Skeletal muscle satellite cell (primary cell): ENCODE data around the gene SERBP1.
"Not testable (repeated sequence)": the region's sequence is repeated elsewhere in the genome, so short reads cannot be mapped to it uniquely, and the experiment has no call there.

Experiments used
- H3K27me3 ChIP-seq: 2 replicates; pipeline ENCODE4 v1.7.0; 2013; ENCODE audit warnings: low read length; ENCODE audit not compliant: control insufficient read depth, insufficient read depth
- H3K36me3 ChIP-seq: 2 replicates; pipeline ENCODE4 v1.7.0; 2013; ENCODE audit warnings: mild to moderate bottlenecking, control low read depth, low read length; ENCODE audit not compliant: insufficient read depth
- H3K4me1 ChIP-seq: 2 replicates; pipeline ENCODE4 v1.7.0; 2013; ENCODE audit warnings: low read length; ENCODE audit not compliant: control insufficient read depth, insufficient read depth
- H3K4me2 ChIP-seq: 2 replicates; pipeline ENCODE4 v1.7.0; 2013; ENCODE audit warnings: mild to moderate bottlenecking, low read length
- H3K4me3 ChIP-seq: 2 replicates; pipeline ENCODE4 v1.7.0; 2013; ENCODE audit warnings: low read length
- H3K9ac ChIP-seq: 2 replicates; pipeline ENCODE4 v1.7.0; 2013; ENCODE audit warnings: mild to moderate bottlenecking, low read depth, low read length, moderate library complexity
- H3K9me3 ChIP-seq: replicated peaks from 2 replicates; pipeline ENCODE4 v1.7.0; 2013; ENCODE audit warnings: mild to moderate bottlenecking, control low read depth, low read length

The SERBP1 gene

DNA sequence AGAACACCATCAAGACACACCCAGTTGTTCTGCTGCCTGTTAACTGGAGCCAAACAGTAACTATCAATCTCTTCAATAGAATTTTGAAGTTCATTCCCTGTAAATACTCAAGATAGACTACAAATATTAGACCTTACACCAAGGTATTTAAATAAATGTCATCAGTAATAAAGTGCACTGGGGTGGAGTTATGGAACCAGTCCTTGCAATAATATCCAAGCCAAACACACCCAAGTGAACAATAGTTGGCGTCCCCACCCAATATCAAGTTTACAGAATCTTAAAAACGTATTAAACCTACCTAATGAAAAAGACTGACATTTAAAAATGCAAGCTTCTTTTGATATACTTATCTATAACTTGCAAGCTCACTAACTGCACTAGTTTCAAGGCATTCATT, 2.7 kb downstream of the SERBP1 start:
- no peaks in the 10 kb centered on the region for H3K9me3 ChIP-seq
- H3K36me3 ChIP-seq: peaks cover 43% of the 10 kb centered on the region
- H3K4me2 ChIP-seq: peak overlapping the region; percentile 85
- H3K27me3 ChIP-seq: no peaks in the 10 kb centered on the region
- H3K9ac ChIP-seq: peak overlapping the region; percentile 96
- peak overlapping the region; percentile 91 for H3K4me3 ChIP-seq
- H3K4me1 ChIP-seq: peaks cover 11% of the 10 kb centered on the region

GRCh38 chr1:67420835-67421492, 9.2 kb downstream of the SERBP1 start:
- H3K4me3 ChIP-seq: no peak overlapping the region
- H3K4me2 ChIP-seq: no peak overlapping the region
- no peak overlapping the region for H3K9ac ChIP-seq
- no peaks in the 10 kb centered on the region for H3K27me3 ChIP-seq
- H3K36me3 ChIP-seq: peaks cover 92% of the 10 kb centered on the region
- peaks cover 1% of the 10 kb centered on the region for H3K4me1 ChIP-seq
- H3K9me3 ChIP-seq: no peaks in the 10 kb centered on the region

DNA sequence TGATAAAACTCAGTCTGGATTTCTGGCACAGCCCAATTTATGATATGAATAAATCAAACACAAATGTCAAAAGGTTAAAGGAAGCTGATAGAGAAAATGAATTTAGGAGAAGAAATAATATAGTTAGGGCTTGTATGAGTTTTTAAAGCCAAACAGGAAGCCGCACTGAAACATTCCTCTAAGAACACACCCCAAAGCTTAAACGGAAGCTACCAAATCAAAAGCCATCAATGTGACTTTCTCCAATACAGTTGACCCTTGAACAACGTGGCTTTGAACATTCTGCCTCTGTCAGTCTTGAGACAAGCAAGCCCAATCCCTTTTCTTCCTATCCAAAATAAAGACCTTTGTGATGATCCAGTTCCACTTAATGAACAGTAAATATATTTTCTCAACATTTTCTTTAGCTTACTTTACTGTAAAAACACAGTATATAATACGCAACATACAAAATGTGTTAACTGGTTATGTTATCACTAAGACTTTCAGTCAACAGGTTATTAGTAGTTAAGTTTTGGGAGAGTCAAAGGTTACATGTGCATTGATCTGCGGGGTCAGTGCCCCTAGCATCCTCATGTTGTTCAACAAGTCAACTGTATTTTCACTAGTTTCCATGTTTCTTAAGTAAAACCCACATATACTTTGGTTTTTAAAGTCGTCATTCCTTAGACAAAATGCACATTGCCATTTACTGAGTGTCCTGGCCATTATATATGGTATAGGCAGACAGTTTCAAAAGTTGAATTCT, 11.2 kb downstream of the SERBP1 start:
- no peak overlapping the region for H3K4me3 ChIP-seq
- H3K4me2 ChIP-seq: no peak overlapping the region
- H3K27me3 ChIP-seq: no peaks in the 10 kb centered on the region
- H3K9me3 ChIP-seq: no peaks in the 10 kb centered on the region
- H3K9ac ChIP-seq: no peak overlapping the region
- H3K4me1 ChIP-seq: no peaks in the 10 kb centered on the region
- peaks cover 93% of the 10 kb centered on the region for H3K36me3 ChIP-seq

DNA sequence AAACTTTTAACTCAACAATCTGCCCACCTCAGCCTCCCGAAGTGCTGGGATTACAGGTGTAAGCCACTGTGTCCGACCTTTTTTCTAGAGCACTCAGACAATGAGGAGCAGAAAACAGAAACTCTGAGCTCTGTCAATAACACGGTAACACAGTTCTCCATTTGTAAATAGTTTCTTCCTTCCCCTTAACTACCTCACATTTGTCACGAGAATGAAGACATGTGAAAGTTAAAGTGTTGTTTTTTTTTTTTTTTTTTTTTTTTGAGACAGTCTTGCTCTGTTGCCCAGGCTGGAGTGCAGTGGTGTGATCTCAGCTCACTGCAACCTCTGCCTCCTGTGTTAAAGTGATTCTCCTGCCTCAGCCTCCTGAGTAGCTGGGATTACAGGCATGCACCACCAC, 12.5 kb downstream of the SERBP1 start:
- H3K36me3 ChIP-seq: peaks cover 95% of the 10 kb centered on the region
- H3K9ac ChIP-seq, H3K4me3 ChIP-seq: not testable (repeated sequence)

DNA sequence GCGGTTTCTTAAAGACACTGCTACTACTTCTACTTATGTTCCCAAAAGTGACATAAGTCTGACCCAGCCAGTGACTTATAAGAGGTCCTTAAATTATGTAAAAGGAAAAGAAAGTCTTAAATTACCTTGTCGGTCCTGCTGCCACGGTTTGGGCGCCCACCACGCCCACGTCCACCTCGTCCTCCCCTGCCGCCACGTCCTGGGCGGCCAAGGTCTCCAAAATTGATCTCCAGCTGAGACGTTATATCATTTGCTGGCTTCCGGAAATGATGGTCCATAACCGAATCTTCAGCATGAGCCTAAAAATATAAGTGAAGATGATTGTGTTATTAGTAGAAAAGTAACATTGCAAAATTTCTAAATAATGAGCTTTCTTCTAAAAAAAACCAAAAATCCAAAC, 15.2 kb downstream of the SERBP1 start:
- H3K36me3 ChIP-seq: peaks cover 90% of the 10 kb centered on the region

More for the DNA sequence above, 12.5 kb downstream of the SERBP1 start:
- not testable (repeated sequence) for H3K4me2 ChIP-seq, H3K9me3 ChIP-seq, H3K27me3 ChIP-seq, H3K4me1 ChIP-seq

DNA sequence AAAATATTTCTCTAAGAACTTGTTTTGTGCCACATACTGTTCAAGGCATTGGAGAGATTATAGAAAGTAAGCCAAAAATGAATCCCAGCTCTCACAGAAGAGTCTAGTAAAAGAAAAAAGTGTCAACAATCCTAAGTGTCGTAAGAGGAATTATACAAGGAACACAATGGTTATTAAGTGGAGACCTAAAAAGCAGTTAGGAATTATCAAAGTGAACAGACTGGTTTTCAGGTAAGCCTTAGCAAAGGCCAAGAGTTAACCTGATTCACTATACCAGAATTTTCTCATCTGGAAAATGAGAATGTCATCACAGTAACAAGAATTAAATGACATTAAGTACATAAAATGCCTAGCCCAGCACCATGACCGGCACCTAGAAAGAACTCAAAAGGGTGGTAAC, 15.6 kb downstream of the SERBP1 start:
- Histone ChIP-seq H3K9ac (no peak overlapping the region), H3K9me3 (no peaks in the 10 kb centered on the region), H3K4me2 (no peak overlapping the region), H3K4me1 (no peaks in the 10 kb centered on the region), H3K36me3 (peaks cover 88% of the 10 kb centered on the region), H3K4me3 (no peak overlapping the region), H3K27me3 (no peaks in the 10 kb centered on the region)

More for the DNA sequence above, 15.2 kb downstream of the SERBP1 start:
- Histone ChIP-seq H3K9ac (no peak overlapping the region), H3K4me3 (no peak overlapping the region), H3K4me2 (no peak overlapping the region), H3K9me3 (no peaks in the 10 kb centered on the region), H3K4me1 (no peaks in the 10 kb centered on the region), H3K27me3 (no peaks in the 10 kb centered on the region)

GRCh38 chr1:67413101-67413500, 17.1 kb downstream of the SERBP1 start:
- H3K9ac ChIP-seq, H3K27me3 ChIP-seq, H3K4me2 ChIP-seq, H3K4me3 ChIP-seq, H3K9me3 ChIP-seq, H3K4me1 ChIP-seq: not testable (repeated sequence)
- peaks cover 73% of the 10 kb centered on the region for H3K36me3 ChIP-seq

DNA sequence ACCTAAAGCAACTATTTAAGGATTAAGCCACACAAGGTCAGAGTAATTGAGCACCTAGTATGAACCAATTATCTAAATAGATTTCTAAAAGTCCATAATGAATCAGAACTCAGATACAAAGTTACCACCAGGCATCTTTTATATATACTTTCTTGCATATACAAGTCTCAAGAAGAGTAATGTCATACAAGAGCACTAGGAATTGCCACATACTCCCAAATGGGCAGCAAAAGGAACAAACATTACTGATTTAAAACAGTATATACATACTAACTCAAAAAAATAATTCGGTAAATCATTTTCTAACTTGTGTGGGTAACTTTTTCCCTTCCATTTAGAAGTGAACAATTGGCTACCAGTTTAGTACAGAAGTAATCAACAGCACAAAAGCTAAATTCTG, 22.1 kb downstream of the SERBP1 start:
- no peaks in the 10 kb centered on the region for H3K27me3 ChIP-seq
- peaks cover 44% of the 10 kb centered on the region for H3K36me3 ChIP-seq
- H3K4me2 ChIP-seq: no peak overlapping the region
- H3K4me3 ChIP-seq: no peak overlapping the region
- H3K9me3 ChIP-seq: no peaks in the 10 kb centered on the region
- H3K9ac ChIP-seq: no peak overlapping the region
- H3K4me1 ChIP-seq: peaks cover 4% of the 10 kb centered on the region

DNA sequence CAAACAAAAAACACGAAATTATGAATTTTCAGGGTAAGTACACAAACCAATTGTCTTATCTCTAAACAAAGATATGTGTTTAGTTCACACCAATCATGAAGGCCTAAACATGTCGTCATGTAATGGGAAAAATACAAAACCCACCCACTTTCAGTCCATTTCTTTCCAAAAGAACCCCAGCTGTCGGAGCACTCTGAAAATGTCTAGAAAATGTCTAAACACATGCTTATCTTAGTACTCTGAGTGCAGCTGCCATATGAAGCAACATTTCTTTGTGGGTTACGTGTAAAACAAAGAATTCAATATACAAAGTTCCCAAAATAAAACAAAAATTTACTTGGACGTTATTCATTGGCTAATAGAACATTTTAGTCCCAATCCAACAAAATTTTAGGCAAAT, 22.7 kb downstream of the SERBP1 start:
- H3K4me3 ChIP-seq: no peak overlapping the region

DNA sequence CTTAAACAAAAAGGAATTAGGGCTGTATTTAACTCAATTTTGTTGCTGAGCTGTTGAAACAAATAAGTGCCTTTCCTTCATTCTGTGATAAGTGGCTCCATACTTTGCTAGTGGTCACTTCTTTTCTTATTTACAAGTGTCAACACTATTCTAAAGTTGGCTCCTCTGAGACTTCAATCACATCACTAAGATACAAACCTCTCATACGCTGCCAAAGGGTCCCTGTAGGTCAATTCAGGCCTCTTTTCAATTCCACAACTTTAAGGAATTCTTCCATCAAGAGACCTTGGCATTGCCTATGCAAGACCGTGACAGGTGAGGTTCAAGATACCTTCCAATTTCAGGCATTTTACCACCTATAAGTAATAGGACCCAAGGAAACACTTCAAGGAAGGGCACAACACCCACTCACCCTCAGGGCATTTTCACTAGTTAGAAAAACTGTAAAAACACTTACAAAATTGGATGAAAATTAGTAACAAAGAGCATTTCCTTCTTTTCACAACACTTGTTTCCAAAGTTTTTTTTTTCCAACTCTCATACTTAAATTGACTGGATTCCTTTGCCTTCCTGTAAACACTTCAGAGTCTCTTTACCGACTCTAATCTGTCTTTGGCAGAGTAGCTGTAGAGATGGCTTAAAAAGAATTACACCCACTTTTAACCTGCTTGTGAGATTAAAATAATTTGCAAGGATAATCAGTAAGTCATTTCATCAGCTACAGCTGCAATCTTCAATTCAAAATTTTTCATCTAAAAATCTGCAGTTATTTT, 24.5 kb downstream of the SERBP1 start:
- Histone ChIP-seq H3K27me3 (no peaks in the 10 kb centered on the region), H3K36me3 (peaks cover 29% of the 10 kb centered on the region), H3K9me3 (no peaks in the 10 kb centered on the region), H3K9ac (no peak overlapping the region), H3K4me3 (no peak overlapping the region), H3K4me1 (peaks cover 4% of the 10 kb centered on the region), H3K4me2 (no peak overlapping the region)

More for the DNA sequence above, 22.7 kb downstream of the SERBP1 start:
- Histone ChIP-seq H3K9ac (no peak overlapping the region), H3K4me1 (peaks cover 4% of the 10 kb centered on the region), H3K27me3 (no peaks in the 10 kb centered on the region), H3K36me3 (peaks cover 41% of the 10 kb centered on the region), H3K9me3 (no peaks in the 10 kb centered on the region), H3K4me2 (no peak overlapping the region)

GRCh38 chr1:67404212-67404620, 26.0 kb downstream of the SERBP1 start:
- Histone ChIP-seq H3K4me1 (peaks cover 4% of the 10 kb centered on the region), H3K4me2 (no peak overlapping the region), H3K27me3 (no peaks in the 10 kb centered on the region), H3K9ac (no peak overlapping the region), H3K36me3 (peaks cover 20% of the 10 kb centered on the region), H3K9me3 (no peaks in the 10 kb centered on the region), H3K4me3 (no peak overlapping the region)
